NCI-H69 (cell line): Measurements from ENCODE around the gene PCDHGC4.

Experiments used
- DNase-seq: peaks from one replicate; lab custom pipeline; 2025; lab: John Stamatoyannopoulos, UW

Gene PCDHGC4

DNA sequence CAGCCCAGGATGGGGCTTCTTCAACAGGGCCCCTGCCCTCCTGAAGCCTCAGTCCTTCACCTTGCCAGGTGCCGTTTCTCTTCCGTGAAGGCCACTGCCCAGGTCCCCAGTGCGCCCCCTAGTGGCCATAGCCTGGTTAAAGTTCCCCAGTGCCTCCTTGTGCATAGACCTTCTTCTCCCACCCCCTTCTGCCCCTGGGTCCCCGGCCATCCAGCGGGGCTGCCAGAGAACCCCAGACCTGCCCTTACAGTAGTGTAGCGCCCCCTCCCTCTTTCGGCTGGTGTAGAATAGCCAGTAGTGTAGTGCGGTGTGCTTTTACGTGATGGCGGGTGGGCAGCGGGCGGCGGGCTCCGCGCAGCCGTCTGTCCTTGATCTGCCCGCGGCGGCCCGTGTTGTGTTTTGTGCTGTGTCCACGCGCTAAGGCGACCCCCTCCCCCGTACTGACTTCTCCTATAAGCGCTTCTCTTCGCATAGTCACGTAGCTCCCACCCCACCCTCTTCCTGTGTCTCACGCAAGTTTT, 27.6 kb downstream of the PCDHGC4 start:
- peak; percentile 85 for DNase-seq

GRCh38 chr5:141512911-141513626, 28.2 kb downstream of the PCDHGC4 start:
- DNase-seq = peak; percentile 74

GRCh38 chr5:141513627-141514329, 28.9 kb downstream of the PCDHGC4 start:
- peak; percentile 95 for DNase-seq

DNA sequence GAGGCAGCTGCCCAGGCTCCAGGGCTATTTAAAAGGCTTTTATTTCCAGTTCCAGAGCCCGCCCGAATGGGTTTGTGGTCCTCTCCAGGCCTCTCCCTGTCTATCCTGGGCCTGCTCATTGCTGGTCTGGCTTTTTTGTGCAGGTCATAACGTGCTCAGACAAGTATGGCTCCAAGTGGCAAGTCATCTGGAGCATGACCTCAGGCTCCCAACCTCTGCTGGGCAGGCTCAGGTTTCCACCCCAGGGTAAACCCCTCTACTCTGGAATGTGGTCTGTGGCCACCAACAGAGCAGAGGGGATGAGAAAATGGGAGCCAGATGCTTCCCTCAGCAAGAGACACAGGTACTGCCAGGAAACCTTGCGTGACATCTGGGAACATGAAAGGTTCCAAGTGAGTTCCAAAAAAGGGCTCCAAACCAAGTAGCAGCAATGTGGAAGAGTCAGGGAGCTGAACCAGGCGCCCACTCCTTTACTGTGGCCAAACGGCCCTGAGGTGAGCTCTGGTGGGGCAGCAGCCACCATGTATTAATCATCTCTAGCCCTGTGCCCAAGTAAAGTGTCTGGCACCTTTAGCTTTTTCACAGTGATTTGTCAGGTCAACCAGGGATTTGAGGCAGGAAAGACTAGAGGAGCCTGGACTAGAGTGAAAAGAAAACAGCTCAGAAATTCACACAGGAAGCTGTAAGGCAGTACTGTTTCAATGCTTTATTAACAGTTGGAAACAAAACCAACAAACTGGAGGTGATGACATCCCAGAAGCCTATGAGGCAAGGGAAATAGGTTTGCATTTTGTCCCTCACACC, 29.7 kb downstream of the PCDHGC4 start:
- DNase-seq = peak; percentile 95

DNA sequence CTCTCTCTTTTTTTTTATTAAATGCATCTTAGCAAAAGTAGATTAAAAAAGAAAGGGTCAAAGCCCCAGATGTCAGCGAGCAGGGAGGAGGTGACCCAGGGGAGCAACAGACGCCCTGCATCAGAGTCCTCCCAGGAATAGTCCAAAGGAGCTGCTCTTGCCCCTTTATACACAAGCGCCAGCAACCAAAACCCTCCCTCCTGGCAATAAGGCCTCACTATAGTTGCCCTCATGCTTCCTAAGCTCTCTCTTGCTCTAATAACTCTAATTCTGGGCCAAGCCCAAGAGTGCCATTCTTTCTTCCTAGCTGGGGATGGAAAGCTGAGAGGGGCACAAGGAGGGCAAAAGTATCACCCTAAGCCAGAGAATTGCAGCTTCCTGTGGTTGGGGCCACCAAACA, 30.3 kb downstream of the PCDHGC4 start:
- DNase-seq = no peak

- no peak for DNase-seq
These were observed 31.3 kb downstream of the PCDHGC4 start for GRCh38 chr5:141515946-141516671.

DNA sequence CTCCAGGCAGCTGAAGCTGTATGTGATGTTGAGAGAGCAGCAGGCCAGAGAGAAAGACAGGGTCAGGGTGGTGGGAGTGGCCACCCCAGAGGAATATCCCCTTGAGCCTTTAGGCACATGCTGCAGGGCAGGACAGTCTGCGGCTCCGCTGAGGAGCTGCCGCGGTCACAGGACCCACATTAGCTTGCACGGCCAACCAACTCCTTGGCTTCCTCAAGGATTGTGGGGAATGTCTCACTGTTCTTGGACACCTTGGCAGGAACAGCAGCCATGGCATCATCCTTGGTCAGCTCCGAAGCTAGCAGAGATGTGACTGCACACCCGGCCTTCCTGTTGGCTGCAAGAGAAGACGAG, 31.8 kb downstream of the PCDHGC4 start:
- DNase-seq = no peak

- DNase-seq = no peak
These were observed 32.5 kb downstream of the PCDHGC4 start for GRCh38 chr5:141517312-141517711.

- no peak for DNase-seq
These were observed 33.2 kb downstream of the PCDHGC4 start for GRCh38 chr5:141517880-141518617.

GRCh38 chr5:141518618-141519015, 33.8 kb downstream of the PCDHGC4 start:
- no peak for DNase-seq

DNA sequence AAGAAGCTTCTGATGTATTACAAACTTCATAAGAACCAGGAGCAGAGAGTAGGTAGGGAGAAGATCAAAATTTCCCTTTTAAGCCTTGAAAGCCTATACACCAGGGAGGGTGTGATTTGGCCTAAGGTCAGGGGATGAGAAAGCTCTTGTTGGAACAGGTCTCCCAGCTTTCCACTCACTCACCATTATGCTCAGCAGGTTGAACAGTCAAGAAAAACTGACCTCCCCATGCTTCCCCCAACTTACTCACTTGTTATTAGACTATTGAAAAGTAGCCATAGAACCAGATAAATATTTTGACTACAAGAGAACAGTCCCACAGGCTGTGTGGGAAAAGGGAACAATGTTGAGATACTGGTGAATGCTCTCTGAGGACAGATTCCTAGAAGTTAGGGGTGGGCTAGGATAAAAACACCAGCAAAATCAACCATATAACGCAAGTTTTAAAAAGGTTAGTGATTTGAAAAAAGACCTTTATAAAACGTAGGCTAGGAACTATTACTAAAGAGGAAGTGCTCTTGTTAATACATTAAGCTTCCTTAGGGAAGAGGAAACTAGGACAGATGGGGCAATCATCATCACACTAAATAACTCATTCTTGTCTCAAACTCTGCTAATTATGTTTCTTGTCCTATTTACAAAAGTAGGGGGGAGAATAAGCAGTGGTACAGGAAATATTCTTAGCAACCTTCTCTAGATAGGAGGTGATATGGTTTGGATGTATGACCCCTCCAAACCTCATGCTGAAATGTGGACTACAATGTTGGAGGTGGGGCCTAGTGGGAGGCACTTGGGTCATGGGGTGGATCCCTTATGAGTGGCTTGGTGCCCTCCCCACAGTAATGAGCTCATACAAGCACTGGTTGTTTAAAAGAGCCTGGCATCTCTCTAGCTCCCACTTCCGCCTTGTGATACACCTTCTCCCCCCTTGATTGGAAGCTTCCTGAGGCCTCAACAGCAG, 35.1 kb downstream of the PCDHGC4 start:
- no peak for DNase-seq

DNA sequence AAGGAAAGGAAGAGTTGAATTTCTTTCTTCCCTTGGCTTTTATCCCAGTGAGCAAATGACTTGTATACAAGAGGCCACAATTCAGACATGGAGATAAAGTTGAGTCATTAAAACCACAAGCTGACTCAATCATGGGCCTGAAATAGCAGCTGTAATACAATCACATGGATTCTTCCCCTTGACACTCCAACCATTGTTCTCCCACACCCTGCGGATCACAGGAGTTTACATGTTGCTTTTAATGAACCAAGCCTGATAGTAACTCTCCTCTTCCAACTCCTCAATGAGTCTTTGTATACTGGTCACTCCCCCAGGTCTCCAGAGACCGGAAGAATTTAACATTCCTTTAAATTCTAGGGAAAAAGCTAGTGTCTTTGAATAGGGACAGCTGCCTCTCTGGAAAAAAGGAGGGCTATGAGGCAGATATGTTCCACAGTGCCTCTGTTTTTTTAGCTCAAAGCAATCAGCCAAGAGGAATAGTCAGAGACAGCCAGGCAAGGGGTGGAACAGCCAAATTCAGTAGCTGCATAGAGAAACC, 36.5 kb downstream of the PCDHGC4 start:
- no peak for DNase-seq

- DNase-seq = no peak
These were observed 37.5 kb downstream of the PCDHGC4 start for GRCh38 chr5:141522301-141522700.

DNA sequence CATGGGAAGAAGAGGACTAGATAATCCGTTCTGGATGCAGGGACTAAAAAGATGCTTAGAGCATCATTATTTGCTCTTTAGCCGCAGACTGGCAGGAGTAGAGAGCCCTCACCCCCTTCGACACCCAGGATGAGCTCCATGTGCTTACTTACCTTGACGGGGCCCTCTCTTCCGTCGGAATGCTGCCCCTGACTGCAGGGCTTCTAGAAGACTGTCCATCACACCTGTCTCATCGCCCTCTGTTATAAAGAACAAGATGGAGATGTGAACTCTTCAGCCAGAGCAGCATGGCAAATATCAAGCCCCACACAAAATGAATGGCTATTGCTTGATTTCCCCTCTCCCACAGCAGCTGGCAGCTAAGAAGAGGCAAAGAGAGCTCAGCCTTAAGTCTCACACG, 39.2 kb downstream of the PCDHGC4 start:
- no peak for DNase-seq

GRCh38 chr5:141524604-141525597, 40.1 kb downstream of the PCDHGC4 start:
- peak; percentile 90 for DNase-seq

DNA sequence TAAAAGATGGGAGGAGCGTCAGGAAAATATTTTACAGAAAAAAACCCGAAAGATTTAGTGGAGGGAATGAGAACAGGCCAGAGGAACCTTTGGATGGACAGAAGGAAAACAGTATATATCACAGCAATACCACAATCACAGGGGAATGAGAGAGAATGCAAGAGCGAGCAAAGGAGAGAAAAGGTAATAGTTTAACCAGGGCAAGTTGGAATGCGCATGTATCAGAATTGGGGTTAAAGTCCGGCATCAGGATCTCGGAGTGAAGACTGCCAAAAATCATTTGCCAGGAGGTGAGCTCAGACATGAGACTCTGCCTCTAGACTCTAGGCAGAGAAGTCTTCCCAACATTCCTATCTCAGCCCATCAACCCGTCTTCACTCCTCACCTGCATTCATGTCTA, 40.8 kb downstream of the PCDHGC4 start:
- DNase-seq = no peak

- no peak for DNase-seq
These were observed 42.6 kb downstream of the PCDHGC4 start for GRCh38 chr5:141527426-141527825.

- no peak for DNase-seq
These were observed 43.6 kb downstream of the PCDHGC4 start for GRCh38 chr5:141528291-141528984.
